ENCODE results near the gene BACE2. TPM values are rescaled to one million over a fixed set of nuclear protein-coding genes. Genes with fewer than 3 reads are reported as not detected.

The BACE2 gene
- total and polyA plus RNA-seq, 4 donors: 1.7 to 16.7 (median 5.6) TPM

DNA sequence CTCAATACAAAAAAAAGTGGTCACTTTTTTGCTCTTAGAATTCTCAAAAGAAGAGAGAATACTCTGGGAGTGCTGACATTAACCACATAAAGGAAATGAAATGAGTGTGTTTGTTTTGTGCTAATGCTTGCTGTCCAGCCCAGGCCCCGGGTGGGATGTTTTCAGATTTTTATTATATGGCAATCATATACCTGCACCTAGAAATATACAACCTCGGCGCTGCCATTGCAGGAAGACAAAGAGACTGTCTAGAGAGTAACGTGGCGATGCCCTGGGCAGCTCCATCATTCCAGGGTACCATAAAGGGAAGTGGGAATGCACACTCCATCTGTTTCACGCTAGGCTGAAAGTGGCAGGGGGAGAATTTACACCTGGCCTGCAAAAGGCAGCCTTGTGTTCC lies 7.1 kb downstream of the BACE2 start (continued):
- TF ChIP-seq GABPA (IDR thresholded peaks at IDR 0.05 in 1 of 2, conservative IDR thresholded peaks at IDR 0.05 in 1 of 2) (no peak), FOXA2 (IDR thresholded peaks at IDR 0.05) (no peak), RXRA (IDR thresholded peaks at IDR 0.05) (no peak), NR2F2 (IDR thresholded peaks at IDR 0.05) (no peak)
- TF ChIP-seq, protein P1, sequence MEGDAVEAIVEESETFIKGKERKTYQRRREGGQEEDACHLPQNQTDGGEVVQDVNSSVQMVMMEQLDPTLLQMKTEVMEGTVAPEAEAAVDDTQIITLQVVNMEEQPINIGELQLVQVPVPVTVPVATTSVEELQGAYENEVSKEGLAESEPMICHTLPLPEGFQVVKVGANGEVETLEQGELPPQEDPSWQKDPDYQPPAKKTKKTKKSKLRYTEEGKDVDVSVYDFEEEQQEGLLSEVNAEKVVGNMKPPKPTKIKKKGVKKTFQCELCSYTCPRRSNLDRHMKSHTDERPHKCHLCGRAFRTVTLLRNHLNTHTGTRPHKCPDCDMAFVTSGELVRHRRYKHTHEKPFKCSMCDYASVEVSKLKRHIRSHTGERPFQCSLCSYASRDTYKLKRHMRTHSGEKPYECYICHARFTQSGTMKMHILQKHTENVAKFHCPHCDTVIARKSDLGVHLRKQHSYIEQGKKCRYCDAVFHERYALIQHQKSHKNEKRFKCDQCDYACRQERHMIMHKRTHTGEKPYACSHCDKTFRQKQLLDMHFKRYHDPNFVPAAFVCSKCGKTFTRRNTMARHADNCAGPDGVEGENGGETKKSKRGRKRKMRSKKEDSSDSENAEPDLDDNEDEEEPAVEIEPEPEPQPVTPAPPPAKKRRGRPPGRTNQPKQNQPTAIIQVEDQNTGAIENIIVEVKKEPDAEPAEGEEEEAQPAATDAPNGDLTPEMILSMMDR (IDR thresholded peaks at IDR 0.05; ENCODE audit: low read depth, low read length, missing input control): no peak

DNA sequence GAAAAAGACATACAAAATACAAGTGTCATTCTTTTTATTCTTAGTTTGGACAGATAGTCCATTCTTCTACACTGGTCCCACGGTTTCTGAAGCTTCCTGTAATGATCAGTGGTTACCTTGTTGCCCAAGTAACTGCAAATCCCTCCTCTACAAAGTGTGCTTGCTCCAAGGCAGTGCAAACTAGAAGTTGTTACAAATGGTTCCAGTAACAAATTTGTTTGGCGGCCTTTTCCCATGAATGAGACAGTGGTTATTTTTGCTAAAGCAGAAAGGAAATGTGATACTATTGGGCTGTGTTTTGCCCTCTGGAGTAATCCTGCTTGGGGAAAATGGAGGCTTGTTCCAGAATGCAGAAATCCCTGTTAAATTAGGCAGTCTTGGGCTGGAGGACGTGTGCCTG lies 8.9 kb downstream of the BACE2 start:
- Histone ChIP-seq H3K27ac (ENCODE audit: low read depth in 1 of 2, low read length in 2 of 2) (no peak overlapping the region), H3K36me3 (ENCODE audit: control insufficient read depth in 4 of 4, insufficient read depth in 3 of 4, low read depth in 1 of 4, low read length in 3 of 4) (no peaks in the 10 kb centered on the region), H3K4me3 (ENCODE audit: low read depth in 1 of 3, low read length in 3 of 3) (no peak overlapping the region), H3K4me1 (ENCODE audit: control insufficient read depth in 4 of 4, insufficient read depth in 4 of 4, low read length in 3 of 4) (no peaks in the 10 kb centered on the region), H3K9ac (ENCODE audit: low read depth in 1 of 2, low read length in 2 of 2) (no peak overlapping the region), H3K9me3 (ENCODE audit: control insufficient read depth in 4 of 4, low read length in 3 of 4) (no peaks in the 10 kb centered on the region), H3K27me3 (ENCODE audit: control insufficient read depth in 4 of 4, insufficient read depth in 4 of 4, low read length in 3 of 4) (no peaks in the 10 kb centered on the region)
- TF ChIP-seq RXRA (IDR thresholded peaks at IDR 0.05) (no peak), HNF4A (conservative IDR thresholded peaks at IDR 0.05) (no peak), SP1 (IDR thresholded peaks at IDR 0.05) (no peak), GABPA (IDR thresholded peaks at IDR 0.05 in 1 of 2, conservative IDR thresholded peaks at IDR 0.05 in 1 of 2) (no peak), JUND (IDR thresholded peaks at IDR 0.05) (no peak), HNF4G (IDR thresholded peaks at IDR 0.05) (no peak), TAF1 (conservative IDR thresholded peaks at IDR 0.05) (no peak), RAD21 (IDR thresholded peaks at IDR 0.05) (no peak), FOXA1 (IDR thresholded peaks at IDR 0.05) (no peak), NR2F2 (IDR thresholded peaks at IDR 0.05) (no peak), YY1 (IDR thresholded peaks at IDR 0.05) (no peak)
- TF ChIP-seq, protein P2, sequence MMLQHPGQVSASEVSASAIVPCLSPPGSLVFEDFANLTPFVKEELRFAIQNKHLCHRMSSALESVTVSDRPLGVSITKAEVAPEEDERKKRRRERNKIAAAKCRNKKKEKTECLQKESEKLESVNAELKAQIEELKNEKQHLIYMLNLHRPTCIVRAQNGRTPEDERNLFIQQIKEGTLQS (IDR thresholded peaks at IDR 0.05): no peak
- TF ChIP-seq, protein P3, sequence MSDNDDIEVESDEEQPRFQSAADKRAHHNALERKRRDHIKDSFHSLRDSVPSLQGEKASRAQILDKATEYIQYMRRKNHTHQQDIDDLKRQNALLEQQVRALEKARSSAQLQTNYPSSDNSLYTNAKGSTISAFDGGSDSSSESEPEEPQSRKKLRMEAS (IDR thresholded peaks at IDR 0.05): no peak
- TF ChIP-seq, protein P4, sequence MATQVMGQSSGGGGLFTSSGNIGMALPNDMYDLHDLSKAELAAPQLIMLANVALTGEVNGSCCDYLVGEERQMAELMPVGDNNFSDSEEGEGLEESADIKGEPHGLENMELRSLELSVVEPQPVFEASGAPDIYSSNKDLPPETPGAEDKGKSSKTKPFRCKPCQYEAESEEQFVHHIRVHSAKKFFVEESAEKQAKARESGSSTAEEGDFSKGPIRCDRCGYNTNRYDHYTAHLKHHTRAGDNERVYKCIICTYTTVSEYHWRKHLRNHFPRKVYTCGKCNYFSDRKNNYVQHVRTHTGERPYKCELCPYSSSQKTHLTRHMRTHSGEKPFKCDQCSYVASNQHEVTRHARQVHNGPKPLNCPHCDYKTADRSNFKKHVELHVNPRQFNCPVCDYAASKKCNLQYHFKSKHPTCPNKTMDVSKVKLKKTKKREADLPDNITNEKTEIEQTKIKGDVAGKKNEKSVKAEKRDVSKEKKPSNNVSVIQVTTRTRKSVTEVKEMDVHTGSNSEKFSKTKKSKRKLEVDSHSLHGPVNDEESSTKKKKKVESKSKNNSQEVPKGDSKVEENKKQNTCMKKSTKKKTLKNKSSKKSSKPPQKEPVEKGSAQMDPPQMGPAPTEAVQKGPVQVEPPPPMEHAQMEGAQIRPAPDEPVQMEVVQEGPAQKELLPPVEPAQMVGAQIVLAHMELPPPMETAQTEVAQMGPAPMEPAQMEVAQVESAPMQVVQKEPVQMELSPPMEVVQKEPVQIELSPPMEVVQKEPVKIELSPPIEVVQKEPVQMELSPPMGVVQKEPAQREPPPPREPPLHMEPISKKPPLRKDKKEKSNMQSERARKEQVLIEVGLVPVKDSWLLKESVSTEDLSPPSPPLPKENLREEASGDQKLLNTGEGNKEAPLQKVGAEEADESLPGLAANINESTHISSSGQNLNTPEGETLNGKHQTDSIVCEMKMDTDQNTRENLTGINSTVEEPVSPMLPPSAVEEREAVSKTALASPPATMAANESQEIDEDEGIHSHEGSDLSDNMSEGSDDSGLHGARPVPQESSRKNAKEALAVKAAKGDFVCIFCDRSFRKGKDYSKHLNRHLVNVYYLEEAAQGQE (IDR thresholded peaks at IDR 0.05): no peak
- DNase-seq (ENCODE audit: low spot score): no peak
- 65% methylated on average over 3 of the region's 3 CpGs for WGBS

DNA sequence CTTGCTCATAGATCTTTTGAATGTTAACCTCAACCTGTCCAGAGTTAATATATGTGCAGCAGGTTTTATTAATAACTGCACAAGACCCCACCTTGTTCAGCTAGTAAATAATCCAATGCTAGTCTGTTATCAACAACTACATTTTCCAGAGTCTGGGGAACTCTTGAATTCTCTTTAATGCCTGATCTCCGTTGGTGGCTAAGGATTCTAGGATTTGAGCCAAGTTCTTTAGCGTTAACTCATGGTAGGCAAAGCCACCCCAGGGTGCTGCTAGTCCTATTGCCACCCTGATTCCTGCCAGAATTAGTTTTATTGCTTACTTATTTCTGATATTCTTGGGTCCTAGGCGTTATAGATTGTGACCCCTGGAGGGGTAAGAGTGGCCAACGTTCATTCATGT lies 12.8 kb downstream of the BACE2 start:
- Histone ChIP-seq H3K27ac (ENCODE audit: low read depth in 1 of 2, low read length in 2 of 2) (no peak overlapping the region), H3K27me3 (ENCODE audit: control insufficient read depth in 4 of 4, insufficient read depth in 4 of 4, low read length in 3 of 4) (peaks cover 0 to 2% (median 0%) of the 10 kb centered on the region in 4 donors), H3K9ac (ENCODE audit: low read depth in 1 of 2, low read length in 2 of 2) (no peak overlapping the region), H3K4me3 (ENCODE audit: low read depth in 1 of 3, low read length in 3 of 3) (no peak overlapping the region), H3K36me3 (ENCODE audit: control insufficient read depth in 4 of 4, insufficient read depth in 3 of 4, low read depth in 1 of 4, low read length in 3 of 4) (no peaks in the 10 kb centered on the region), H3K9me3 (ENCODE audit: control insufficient read depth in 4 of 4, low read length in 3 of 4) (no peaks in the 10 kb centered on the region), H3K4me1 (ENCODE audit: control insufficient read depth in 4 of 4, insufficient read depth in 4 of 4, low read length in 3 of 4) (no peaks in the 10 kb centered on the region)
- DNase-seq (ENCODE audit: low spot score): no peak
- WGBS: 60% methylated on average over 4 of the region's 4 CpGs
- no peak for TF ChIP-seq TAF1 (conservative IDR thresholded peaks at IDR 0.05)
- TF ChIP-seq SP1 (IDR thresholded peaks at IDR 0.05): no peak
- TF ChIP-seq, protein P3 (IDR thresholded peaks at IDR 0.05): no peak
- no peak for TF ChIP-seq FOXA1 (IDR thresholded peaks at IDR 0.05)
- TF ChIP-seq GABPA (IDR thresholded peaks at IDR 0.05 in 1 of 2, conservative IDR thresholded peaks at IDR 0.05 in 1 of 2): no peak
- no peak for TF ChIP-seq NR2F2 (IDR thresholded peaks at IDR 0.05)
- TF ChIP-seq, protein P1 (IDR thresholded peaks at IDR 0.05; ENCODE audit: low read depth, low read length, missing input control): no peak
- TF ChIP-seq, protein P5, sequence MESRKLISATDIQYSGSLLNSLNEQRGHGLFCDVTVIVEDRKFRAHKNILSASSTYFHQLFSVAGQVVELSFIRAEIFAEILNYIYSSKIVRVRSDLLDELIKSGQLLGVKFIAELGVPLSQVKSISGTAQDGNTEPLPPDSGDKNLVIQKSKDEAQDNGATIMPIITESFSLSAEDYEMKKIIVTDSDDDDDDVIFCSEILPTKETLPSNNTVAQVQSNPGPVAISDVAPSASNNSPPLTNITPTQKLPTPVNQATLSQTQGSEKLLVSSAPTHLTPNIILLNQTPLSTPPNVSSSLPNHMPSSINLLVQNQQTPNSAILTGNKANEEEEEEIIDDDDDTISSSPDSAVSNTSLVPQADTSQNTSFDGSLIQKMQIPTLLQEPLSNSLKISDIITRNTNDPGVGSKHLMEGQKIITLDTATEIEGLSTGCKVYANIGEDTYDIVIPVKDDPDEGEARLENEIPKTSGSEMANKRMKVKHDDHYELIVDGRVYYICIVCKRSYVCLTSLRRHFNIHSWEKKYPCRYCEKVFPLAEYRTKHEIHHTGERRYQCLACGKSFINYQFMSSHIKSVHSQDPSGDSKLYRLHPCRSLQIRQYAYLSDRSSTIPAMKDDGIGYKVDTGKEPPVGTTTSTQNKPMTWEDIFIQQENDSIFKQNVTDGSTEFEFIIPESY (IDR thresholded peaks at IDR 0.05): no peak

Data from liver (tissue), 9 donors.